ENCODE results near the gene WDR1.
"Not testable (repeated sequence)": the region's sequence is repeated elsewhere in the genome, so short reads cannot be mapped to it uniquely, and the experiment has no call there.

WDR1 gene

GRCh38 chr4:10135260-10135659 lies 18.7 kb upstream of the WDR1 start:
- no peak for DNase-seq

DNA sequence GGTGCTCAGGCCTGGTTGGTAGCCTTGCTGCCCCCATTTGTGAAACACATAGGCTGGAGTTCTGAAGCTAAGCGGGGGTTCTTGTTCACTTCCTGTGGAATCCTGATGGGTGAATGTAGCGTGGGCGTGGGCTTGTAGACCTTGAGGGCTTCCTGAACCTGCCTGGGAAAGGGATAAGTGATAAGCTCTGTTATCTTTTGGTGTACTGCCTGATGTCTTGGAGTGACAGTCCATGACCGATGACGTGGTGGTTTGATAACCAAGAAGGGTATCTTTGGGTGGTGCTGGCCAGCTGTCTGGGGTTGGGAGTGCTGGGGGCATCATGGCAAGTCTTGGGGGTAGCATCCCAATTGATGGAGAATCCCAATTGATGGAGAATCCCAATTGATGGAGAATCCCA lies 17.5 kb upstream of the WDR1 start:
- DNase-seq: no peak

GRCh38 chr4:10131202-10131601 lies 14.6 kb upstream of the WDR1 start:
- DNase-seq: no peak

DNA sequence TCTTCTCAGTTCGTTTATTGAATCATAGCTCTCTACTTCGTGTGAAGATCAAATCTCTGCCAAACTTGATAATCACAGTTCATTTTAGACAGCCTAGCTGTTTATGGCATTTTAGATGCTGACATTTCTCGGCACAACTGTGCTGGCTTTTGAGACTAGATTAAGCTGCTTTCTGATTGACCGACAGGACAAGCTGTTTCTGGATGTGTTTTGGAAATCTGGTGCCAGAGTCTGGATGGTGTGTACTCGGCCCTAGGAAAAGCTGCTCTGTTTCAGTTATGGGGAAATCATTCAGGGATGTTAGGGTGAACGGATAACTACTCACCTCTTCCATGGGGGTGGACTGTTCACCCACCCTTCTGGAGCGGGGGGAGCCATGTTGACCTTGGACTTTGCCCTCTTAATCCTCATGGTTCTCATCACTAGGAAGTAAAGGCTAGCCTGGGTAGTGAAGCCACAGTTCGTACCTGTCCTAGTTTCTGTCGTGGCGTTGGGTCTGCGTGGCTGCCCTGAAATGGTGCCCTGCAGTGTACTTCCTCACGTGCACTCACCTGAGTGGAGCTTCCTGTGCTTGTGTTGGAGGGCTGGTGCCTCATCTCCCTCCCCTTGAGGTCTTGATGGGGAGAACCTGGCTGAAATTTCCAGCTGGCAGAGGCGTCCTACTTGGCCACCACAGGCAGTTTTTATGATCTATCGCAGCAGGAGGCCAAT lies 13.7 kb upstream of the WDR1 start:
- no peak for DNase-seq

DNA sequence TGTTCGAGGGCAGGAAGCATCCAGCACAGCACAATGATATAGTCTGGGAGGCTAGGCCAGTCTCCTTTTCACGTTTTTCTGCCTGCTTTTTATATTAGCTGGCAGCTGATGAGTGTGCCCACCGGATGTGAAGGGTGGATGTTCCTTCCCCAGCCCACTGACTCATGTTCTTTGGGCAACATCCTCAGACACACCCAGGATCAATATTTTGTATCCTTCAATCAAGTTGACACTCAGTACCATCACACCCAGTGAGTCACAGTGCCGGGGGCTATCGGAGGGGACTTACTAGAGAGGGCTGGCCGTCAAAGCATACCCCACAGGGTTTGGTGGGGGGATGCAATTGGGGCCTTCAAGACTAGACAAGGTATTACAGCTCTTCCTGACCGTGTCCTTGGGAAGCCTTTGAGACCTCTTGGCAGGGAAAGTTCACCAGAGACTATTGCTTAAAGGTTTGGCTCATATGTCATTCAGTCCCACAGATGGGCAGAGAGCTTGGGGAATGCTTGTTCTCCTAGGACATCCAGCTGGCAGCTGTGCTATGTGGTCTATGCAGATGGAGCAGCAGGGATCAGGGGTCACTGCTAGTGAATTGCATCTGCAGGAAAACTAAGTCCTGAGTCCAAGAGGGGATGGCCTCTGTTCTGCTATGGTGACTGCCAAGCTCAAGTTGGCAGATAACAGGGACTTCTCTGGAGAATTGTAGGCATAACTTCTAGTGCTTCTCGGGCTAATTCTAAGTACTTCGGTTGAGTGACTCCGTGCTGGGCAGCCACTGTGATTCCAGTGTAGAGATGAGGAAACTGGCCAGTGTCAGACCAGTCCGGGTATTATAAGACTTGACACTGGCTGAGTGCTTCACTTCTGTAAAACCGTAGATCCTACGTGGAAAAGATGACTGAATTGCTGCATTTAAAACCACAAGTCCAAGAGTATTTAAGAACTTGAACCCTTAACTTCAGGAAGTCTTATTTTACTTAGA lies 12.9 kb upstream of the WDR1 start:
- DNase-seq: no peak

- DNase-seq: no peak
Measured at GRCh38 chr4:10128761-10129160, 12.2 kb upstream of the WDR1 start.

GRCh38 chr4:10127531-10127930 lies 10.9 kb upstream of the WDR1 start:
- not testable (repeated sequence) for DNase-seq

- DNase-seq: no peak
Measured at GRCh38 chr4:10124167-10124930, 7.8 kb upstream of the WDR1 start.

DNA sequence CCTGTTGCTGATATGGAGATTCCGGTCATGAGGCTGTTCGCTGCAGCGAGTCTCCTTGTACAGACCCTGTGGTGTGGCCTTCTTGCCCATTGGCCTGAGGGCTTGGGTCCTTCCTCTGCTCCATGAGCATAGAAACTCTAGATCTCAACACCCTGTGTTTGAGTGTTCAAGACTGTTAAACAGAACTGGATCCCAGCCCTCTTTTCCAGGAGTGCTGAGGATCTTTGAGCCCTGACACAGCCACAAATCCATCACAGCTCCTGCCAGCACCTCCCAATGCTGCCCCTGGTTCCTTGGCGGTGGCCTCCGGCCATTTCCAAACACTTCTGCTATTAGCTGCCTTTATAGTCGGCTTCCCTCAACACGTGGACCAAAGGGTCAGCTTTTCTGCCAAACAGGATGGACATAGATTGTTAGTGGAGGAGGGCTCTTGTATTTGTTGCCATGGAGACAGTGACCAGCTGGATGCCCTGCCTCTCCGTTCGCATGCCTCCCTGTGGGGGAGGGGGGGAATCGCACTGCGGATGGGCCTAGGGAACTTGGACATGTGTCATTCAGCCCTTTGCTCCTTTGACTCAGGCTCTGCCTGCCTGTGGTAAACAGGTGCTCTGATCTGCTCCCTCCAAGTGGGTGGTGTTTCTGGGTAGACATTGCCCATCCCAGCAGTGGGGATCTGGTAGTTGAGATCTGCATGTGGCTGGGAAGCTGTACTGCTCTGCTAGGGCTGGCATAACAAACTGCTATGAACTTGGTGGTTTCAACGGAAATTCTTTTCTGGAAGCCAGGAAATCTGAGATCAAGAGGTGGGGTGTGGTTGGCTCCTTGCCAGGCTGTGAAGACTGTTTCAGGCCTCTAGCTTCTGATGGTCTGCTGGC lies 6.9 kb upstream of the WDR1 start:
- DNase-seq: peak; percentile 64

- DNase-seq: no peak
Measured at GRCh38 chr4:10122236-10122932, 5.8 kb upstream of the WDR1 start.

- DNase-seq: peak; percentile 51
Measured at GRCh38 chr4:10121568-10122208, 5.1 kb upstream of the WDR1 start.

- peak; percentile 44 for DNase-seq
Measured at GRCh38 chr4:10120943-10121567, 4.5 kb upstream of the WDR1 start.

DNA sequence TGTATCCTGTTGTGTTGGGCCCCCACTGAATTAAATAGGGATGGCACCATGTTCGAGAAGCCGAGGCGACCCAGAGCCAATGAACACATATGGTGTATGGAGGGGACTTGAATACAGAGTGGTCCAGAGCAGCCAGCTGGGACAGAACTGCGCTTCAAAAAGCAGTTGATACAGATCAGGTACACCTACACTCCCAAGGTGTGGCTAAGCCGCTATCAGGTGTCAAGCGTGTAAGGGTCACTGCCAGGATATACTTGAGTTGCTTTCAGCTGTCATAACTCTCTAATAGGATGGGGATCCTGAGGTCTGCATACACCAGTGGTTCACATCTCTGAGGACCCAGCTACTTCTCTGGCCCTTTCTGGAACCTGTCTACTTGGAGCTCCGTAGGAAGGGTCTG lies 3.2 kb upstream of the WDR1 start:
- DNase-seq: no peak

GRCh38 chr4:10119278-10119677 lies 2.7 kb upstream of the WDR1 start:
- DNase-seq: no peak

GRCh38 chr4:10118048-10119004 lies 1.7 kb upstream of the WDR1 start:
- no peak for DNase-seq

DNA sequence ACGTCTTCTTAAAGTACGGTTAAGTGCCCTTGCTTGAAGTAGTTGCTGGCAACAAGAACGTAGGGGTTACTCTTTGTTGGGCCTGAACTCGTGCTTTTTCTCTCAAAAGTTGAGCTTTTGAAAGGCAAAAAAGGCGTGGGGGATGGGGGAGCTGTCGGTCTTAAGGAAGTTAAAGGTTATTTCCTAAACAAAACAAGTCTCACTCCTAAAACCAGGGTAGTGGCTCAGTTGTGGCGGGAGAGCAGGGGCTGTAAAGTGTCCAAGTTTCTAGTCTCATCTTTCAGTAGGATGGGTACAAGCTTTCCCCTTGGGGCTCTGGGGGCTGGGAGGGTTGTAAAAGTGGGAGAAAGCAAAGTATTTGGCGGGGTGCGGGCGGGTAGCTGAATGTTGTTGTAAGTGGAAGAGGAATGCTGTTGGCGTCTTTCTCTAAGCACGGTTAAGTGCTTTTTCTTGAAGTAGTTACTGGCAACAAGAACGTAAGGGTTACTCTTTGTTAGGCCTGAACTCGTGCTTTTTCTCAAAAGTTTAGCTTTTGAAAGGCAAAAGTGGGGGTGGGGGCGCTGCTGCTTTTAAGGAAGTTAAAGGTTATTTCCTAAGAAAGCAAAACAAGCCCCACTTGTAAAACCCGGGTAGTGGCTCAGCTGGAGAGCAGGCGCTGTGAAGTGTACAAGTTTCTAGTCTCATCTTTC lies 904 bp upstream of the WDR1 start:
- no peak for DNase-seq

DNA sequence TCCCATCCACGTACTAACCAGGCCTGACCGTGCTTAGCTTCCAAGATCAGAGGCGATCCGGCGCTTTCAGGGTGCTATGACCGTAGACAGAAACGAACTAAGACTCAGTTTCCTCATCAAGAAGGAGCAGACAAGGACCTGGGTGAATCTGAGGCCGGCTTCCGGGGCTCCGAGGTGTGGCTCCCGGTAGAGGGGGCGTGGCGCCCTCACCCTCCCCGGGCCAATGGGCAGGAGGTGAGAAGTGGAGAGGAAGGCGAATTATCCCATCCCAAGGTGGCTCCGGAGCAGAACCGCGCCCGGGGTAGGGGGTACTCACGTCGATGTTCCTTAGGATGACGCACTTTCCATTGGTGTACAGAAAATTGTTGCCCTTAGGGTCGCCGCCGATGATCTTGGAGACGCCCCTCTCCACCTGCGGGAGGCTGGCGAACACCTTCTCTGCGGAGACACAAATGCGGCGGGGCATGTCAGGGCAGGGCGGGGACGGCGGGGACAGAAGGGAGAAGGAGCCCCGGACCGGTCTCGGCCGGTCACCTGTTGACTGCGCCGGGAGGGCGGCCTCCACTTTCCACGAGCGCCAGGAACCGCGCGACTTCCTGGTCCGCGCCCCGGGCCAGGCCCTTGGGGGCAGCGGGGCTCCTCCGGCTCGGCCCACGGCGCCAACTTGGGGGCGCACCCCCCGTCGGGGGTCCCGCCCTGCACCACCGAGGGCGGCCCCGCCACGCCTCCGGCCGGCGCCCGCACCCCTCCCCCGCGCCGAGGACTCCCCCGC lies 616 bp downstream of the WDR1 start:
- DNase-seq: peak; percentile 67

Measured in right kidney (tissue), 1 donor.